ENCODE data around the gene CCL24.
"Not testable (repeated sequence)": the region's sequence is repeated elsewhere in the genome, so short reads cannot be mapped to it uniquely, and the experiment has no call there.

GRCh38 chr7:75788154-75788847 is 25.3 kb downstream of the CCL24 start:
- TF ChIP-seq CTCF (IDR thresholded peaks at IDR 0.05 in 8 of 11, conservative IDR thresholded peaks at IDR 0.05 in 3 of 11); POLR2A (IDR thresholded peaks at IDR 0.05): not testable (repeated sequence)

Data from spleen (tissue), 7 donors.